HepG2 (cell line): Measurements from ENCODE around the gene UBAP1. TPM values are rescaled to one million over a fixed set of nuclear protein-coding genes. Genes with fewer than 3 reads are reported as not detected.

Experiments used
- BRF2 ChIP-seq: sonication (generic); formaldehyde crosslinking; IDR thresholded peaks from 2 replicates; pipeline ENCODE4 v1.8.1; 2022; ENCODE audit warnings: mild to moderate bottlenecking, missing genetic modification reagents
- FOSL2 ChIP-seq: sonication (generic); formaldehyde crosslinking; IDR thresholded peaks from 2 replicates; pipeline ENCODE4 v1.4.0; 2020; ENCODE audit warnings: missing genetic modification reagents
- HMGA1 ChIP-seq: sonication (generic); formaldehyde crosslinking; conservative IDR thresholded peaks from 2 replicates; pipeline ENCODE4 v1.4.0; 2020; ENCODE audit warnings: missing genetic modification reagents
- HNRNPLL ChIP-seq: fragments of 200-400 bp; formaldehyde crosslinking; IDR thresholded peaks from 2 replicates; pipeline ENCODE4 v1.6.1; 2017; ENCODE audit warnings: mild to moderate bottlenecking, low read depth, low read length; ENCODE audit not compliant: poor library complexity, severe bottlenecking
- KDM4B ChIP-seq: sonication (generic); formaldehyde crosslinking; IDR thresholded peaks from 2 replicates; pipeline ENCODE4 v1.4.0; 2020; ENCODE audit warnings: missing genetic modification reagents
- KDM5A ChIP-seq: fragments of 200-600 bp; sonication (generic); IDR thresholded peaks from 2 replicates; pipeline ENCODE4 v1.7.0; 2018; ENCODE audit warnings: antibody characterized with exemption, mild to moderate bottlenecking, low read length, borderline replicate concordance
- MYNN ChIP-seq: sonication (generic); formaldehyde crosslinking; IDR thresholded peaks from 2 replicates; pipeline ENCODE4 v1.4.0; 2020; ENCODE audit warnings: mild to moderate bottlenecking, low read depth, missing genetic modification reagents
- NAIF1 ChIP-seq: sonication (generic); formaldehyde crosslinking; IDR thresholded peaks from 2 replicates; pipeline ENCODE4 v1.5.0; 2020; ENCODE audit warnings: mild to moderate bottlenecking, missing genetic modification reagents, borderline replicate concordance
- NR1H2 ChIP-seq: sonication (generic); formaldehyde crosslinking; IDR thresholded peaks from 2 replicates; pipeline ENCODE4 v1.8.1; 2022; ENCODE audit warnings: low read depth, missing genetic modification reagents, borderline replicate concordance
- PATZ1 ChIP-seq: sonication (generic); formaldehyde crosslinking; IDR thresholded peaks from 2 replicates; pipeline ENCODE4 v1.4.0; 2020; ENCODE audit warnings: missing genetic modification reagents
- RBFOX2 ChIP-seq: fragments of 200-400 bp; formaldehyde crosslinking; IDR thresholded peaks from 2 replicates; pipeline ENCODE4 v1.6.1; 2017; ENCODE audit warnings: low read depth, mild to moderate bottlenecking, low read length
- SALL1 ChIP-seq: sonication (generic); formaldehyde crosslinking; IDR thresholded peaks from 2 replicates; pipeline ENCODE4 v1.8.0; 2022; ENCODE audit warnings: mild to moderate bottlenecking, missing genetic modification reagents
- SIX4 ChIP-seq: sonication (generic); formaldehyde crosslinking; IDR thresholded peaks from 2 replicates; pipeline ENCODE4 v1.4.0; 2020; ENCODE audit warnings: missing genetic modification reagents
- STAG1 ChIP-seq: sonication (generic); formaldehyde crosslinking; IDR thresholded peaks from 2 replicates; pipeline ENCODE4 v1.4.0; 2020; ENCODE audit warnings: missing genetic modification reagents
- TRIM22 ChIP-seq: fragments of 450-650 bp; IDR thresholded peaks from 2 replicates; pipeline ENCODE4 v1.6.1; 2017
- USF2 ChIP-seq, 2 experiments: sonication (generic) in 1 of 2; formaldehyde crosslinking in 1 of 2; IDR thresholded peaks; 2 replicates each; pipeline versions ENCODE4 v1.5.1 to v1.6.1; 2011 to 2020; ENCODE audit warnings: borderline replicate concordance in 1 of 2, low read depth in 1 of 2, low read length in 1 of 2, mild to moderate bottlenecking in 1 of 2, missing genetic modification reagents in 1 of 2, moderate library complexity in 1 of 2
- XRCC5 ChIP-seq: fragments of 200-400 bp; formaldehyde crosslinking; optimal IDR thresholded peaks from 2 replicates; pipeline ENCODE3; 2017; ENCODE audit warnings: mild to moderate bottlenecking, low read length
- ZNF704 ChIP-seq: sonication (generic); formaldehyde crosslinking; IDR thresholded peaks from 2 replicates; pipeline ENCODE4 v1.8.1; 2023; ENCODE audit warnings: mild to moderate bottlenecking, inconsistent platforms, moderate library complexity, missing genetic modification reagents, borderline replicate concordance
- ZNF75D ChIP-seq: sonication (generic); formaldehyde crosslinking; IDR thresholded peaks from 2 replicates; pipeline ENCODE4 v1.8.1; 2023; ENCODE audit warnings: missing genetic modification reagents, mild to moderate bottlenecking, borderline replicate concordance
- ZSCAN31 ChIP-seq: sonication (generic); formaldehyde crosslinking; IDR thresholded peaks from 2 replicates; pipeline ENCODE4 v1.5.0; 2020; ENCODE audit warnings: low read depth, mild to moderate bottlenecking, missing genetic modification reagents
- polyA plus RNA-seq, 8 experiments: library from polyadenylated mRNA; depleted of rRNA in 3 of 8; stranded (reverse) in 7 of 8; unstranded in 1 of 8; fragments of >200 nt; fragmentation: Illumina TruSeq in 4 of 8; extraction: Trizol in 4 of 8; gene quantifications; 2 replicates each; pipeline versions ENCODE4 v1.2.1 to v1.2.3, GENCODE V29; 2011 to 2016; ENCODE audit warnings: low read depth in 4 of 8, missing spikeins in 1 of 8, mixed read lengths in 1 of 8; ENCODE audit not compliant: insufficient read depth in 1 of 8
- total RNA-seq, 5 experiments: library from RNA; depleted of rRNA; stranded (reverse); fragments of >200 nt; fragmentation: Illumina TruSeq; extraction: Trizol; gene quantifications; 2 replicates each; pipeline ENCODE4 v1.2.3, GENCODE V29; 2016; ENCODE audit warnings: low read depth in 1 of 5

UBAP1 gene
- total and polyA plus RNA-seq, 2 of the 13 experiments (the other 11 are each of a cell fraction or from before 2014, with no cell fraction given): 19.5 to 40.5 TPM

- TF ChIP-seq USF2 (IDR thresholded peaks at IDR 0.05; ENCODE audit: low read depth, low read length) (no peak), USF2 (CRISPR knock-in tag; IDR thresholded peaks at IDR 0.05; ENCODE audit: borderline replicate concordance) (0 out of 2 replicates have a peak, but pooled peaks have one; percentile 29), RBFOX2 (no peak), NR1H2 (CRISPR knock-in tag) (no peak), PATZ1 (CRISPR knock-in tag) (peak; percentile 69), KDM5A (no peak), NAIF1 (CRISPR knock-in tag) (no peak), SALL1 (0 out of 2 replicates have a peak, but pooled peaks have one; percentile 30), BRF2 (peak; percentile 27; the same call in 1 of the 2 replicates), MYNN (no peak), XRCC5 (peak; percentile 60), ZNF704 (CRISPR knock-in tag) (no peak), HNRNPLL (no peak), FOSL2 (CRISPR knock-in tag) (0 out of 2 replicates have a peak, but pooled peaks have one; percentile 15), HMGA1 (CRISPR knock-in tag) (no peak), KDM4B (CRISPR knock-in tag) (no peak), TRIM22 (no peak), STAG1 (peak; percentile 71), ZNF75D (CRISPR knock-in tag) (no peak), ZSCAN31 (peak; percentile 59; the same call in 1 of the 2 replicates), SIX4 (CRISPR knock-in tag) (no peak)
Measured at GRCh38 chr9:34252670-34253459, 74.0 kb downstream of the UBAP1 start (continued).
